ENCODE data around the gene C1QL2.

The C1QL2 gene

GRCh38 chr2:119156891-119157773, 1.4 kb downstream of the C1QL2 start:
- Histone ChIP-seq H3K4me3 (ENCODE audit: low read depth, low read length) (peak overlapping the region; percentile 82), H3K27me3 (ENCODE audit: control insufficient read depth, insufficient read depth, low read length) (peaks cover 52% of the 10 kb centered on the region), H3K36me3 (ENCODE audit: control insufficient read depth, insufficient read depth, low read length) (no peaks in the 10 kb centered on the region), H3K4me1 (ENCODE audit: control insufficient read depth, insufficient read depth, low read length) (peaks cover 10% of the 10 kb centered on the region), H3K9ac (ENCODE audit: low read depth, low read length) (no peak overlapping the region), H3K9me3 (ENCODE audit: control insufficient read depth, insufficient read depth, low read length) (no peaks in the 10 kb centered on the region)

- H3K36me3 ChIP-seq (ENCODE audit: control insufficient read depth, insufficient read depth, low read length), result no peaks in the 10 kb centered on the region
- H3K4me1 ChIP-seq (ENCODE audit: control insufficient read depth, insufficient read depth, low read length), result peaks cover 10% of the 10 kb centered on the region
- peaks cover 51% of the 10 kb centered on the region for H3K27me3 ChIP-seq (ENCODE audit: control insufficient read depth, insufficient read depth, low read length)
- no peaks in the 10 kb centered on the region for H3K9me3 ChIP-seq (ENCODE audit: control insufficient read depth, insufficient read depth, low read length)
- H3K4me3 ChIP-seq (ENCODE audit: low read depth, low read length), result peak overlapping the region; percentile 82
- peak overlapping the region; percentile 42 for H3K9ac ChIP-seq (ENCODE audit: low read depth, low read length)
Observed at GRCh38 chr2:119156105-119156890, 2.3 kb downstream of the C1QL2 start.

- Histone ChIP-seq H3K9ac (ENCODE audit: low read depth, low read length) (no peak overlapping the region), H3K36me3 (ENCODE audit: control insufficient read depth, insufficient read depth, low read length) (no peaks in the 10 kb centered on the region), H3K27me3 (ENCODE audit: control insufficient read depth, insufficient read depth, low read length) (peaks cover 44% of the 10 kb centered on the region), H3K9me3 (ENCODE audit: control insufficient read depth, insufficient read depth, low read length) (no peaks in the 10 kb centered on the region), H3K4me3 (ENCODE audit: low read depth, low read length) (peak overlapping the region; percentile 82), H3K4me1 (ENCODE audit: control insufficient read depth, insufficient read depth, low read length) (peaks cover 9% of the 10 kb centered on the region)
Observed at GRCh38 chr2:119155633-119156032, 2.9 kb downstream of the C1QL2 start.

GRCh38 chr2:119154076-119154475, 4.5 kb downstream of the C1QL2 start:
- Histone ChIP-seq H3K27me3 (ENCODE audit: control insufficient read depth, insufficient read depth, low read length) (peaks cover 28% of the 10 kb centered on the region), H3K4me3 (ENCODE audit: low read depth, low read length) (no peak overlapping the region)

GRCh38 chr2:119149611-119150010, 8.9 kb downstream of the C1QL2 start:
- Histone ChIP-seq H3K4me3 (ENCODE audit: low read depth, low read length) (no peak overlapping the region), H3K4me1 (ENCODE audit: control insufficient read depth, insufficient read depth, low read length) (peaks cover 12% of the 10 kb centered on the region), H3K27me3 (ENCODE audit: control insufficient read depth, insufficient read depth, low read length) (peaks cover 2% of the 10 kb centered on the region), H3K9me3 (ENCODE audit: control insufficient read depth, insufficient read depth, low read length) (no peaks in the 10 kb centered on the region), H3K9ac (ENCODE audit: low read depth, low read length) (no peak overlapping the region), H3K36me3 (ENCODE audit: control insufficient read depth, insufficient read depth, low read length) (no peaks in the 10 kb centered on the region)

More at GRCh38 chr2:119154076-119154475, 4.5 kb downstream of the C1QL2 start:
- Histone ChIP-seq H3K36me3 (ENCODE audit: control insufficient read depth, insufficient read depth, low read length) (no peaks in the 10 kb centered on the region), H3K9ac (ENCODE audit: low read depth, low read length) (no peak overlapping the region), H3K4me1 (ENCODE audit: control insufficient read depth, insufficient read depth, low read length) (peaks cover 9% of the 10 kb centered on the region), H3K9me3 (ENCODE audit: control insufficient read depth, insufficient read depth, low read length) (no peaks in the 10 kb centered on the region)

GRCh38 chr2:119147776-119148715, 10.5 kb downstream of the C1QL2 start:
- Histone ChIP-seq H3K27me3 (ENCODE audit: control insufficient read depth, insufficient read depth, low read length) (no peaks in the 10 kb centered on the region), H3K9ac (ENCODE audit: low read depth, low read length) (no peak overlapping the region), H3K9me3 (ENCODE audit: control insufficient read depth, insufficient read depth, low read length) (no peaks in the 10 kb centered on the region), H3K4me1 (ENCODE audit: control insufficient read depth, insufficient read depth, low read length) (peaks cover 8% of the 10 kb centered on the region), H3K36me3 (ENCODE audit: control insufficient read depth, insufficient read depth, low read length) (no peaks in the 10 kb centered on the region), H3K4me3 (ENCODE audit: low read depth, low read length) (no peak overlapping the region)

- Histone ChIP-seq H3K9me3 (ENCODE audit: control insufficient read depth, insufficient read depth, low read length) (no peaks in the 10 kb centered on the region), H3K27me3 (ENCODE audit: control insufficient read depth, insufficient read depth, low read length) (no peaks in the 10 kb centered on the region), H3K36me3 (ENCODE audit: control insufficient read depth, insufficient read depth, low read length) (no peaks in the 10 kb centered on the region), H3K9ac (ENCODE audit: low read depth, low read length) (no peak overlapping the region), H3K4me3 (ENCODE audit: low read depth, low read length) (no peak overlapping the region), H3K4me1 (ENCODE audit: control insufficient read depth, insufficient read depth, low read length) (peaks cover 13% of the 10 kb centered on the region)
Observed at GRCh38 chr2:119144806-119145205, 13.7 kb downstream of the C1QL2 start.

GRCh38 chr2:119142824-119143223, 15.7 kb downstream of the C1QL2 start:
- Histone ChIP-seq H3K4me3 (ENCODE audit: low read depth, low read length) (no peak overlapping the region), H3K9me3 (ENCODE audit: control insufficient read depth, insufficient read depth, low read length) (no peaks in the 10 kb centered on the region), H3K9ac (ENCODE audit: low read depth, low read length) (no peak overlapping the region), H3K27me3 (ENCODE audit: control insufficient read depth, insufficient read depth, low read length) (no peaks in the 10 kb centered on the region), H3K36me3 (ENCODE audit: control insufficient read depth, insufficient read depth, low read length) (no peaks in the 10 kb centered on the region), H3K4me1 (ENCODE audit: control insufficient read depth, insufficient read depth, low read length) (peaks cover 9% of the 10 kb centered on the region)

- no peaks in the 10 kb centered on the region for H3K36me3 ChIP-seq (ENCODE audit: control insufficient read depth, insufficient read depth, low read length)
Observed at GRCh38 chr2:119137502-119137901, 21.0 kb downstream of the C1QL2 start.

GRCh38 chr2:119136872-119137271, 21.7 kb downstream of the C1QL2 start:
- no peaks in the 10 kb centered on the region for H3K27me3 ChIP-seq (ENCODE audit: control insufficient read depth, insufficient read depth, low read length)

More at GRCh38 chr2:119137502-119137901, 21.0 kb downstream of the C1QL2 start:
- no peaks in the 10 kb centered on the region for H3K9me3 ChIP-seq (ENCODE audit: control insufficient read depth, insufficient read depth, low read length)
- H3K9ac ChIP-seq (ENCODE audit: low read depth, low read length), result no peak overlapping the region
- H3K4me3 ChIP-seq (ENCODE audit: low read depth, low read length), result no peak overlapping the region
- H3K4me1 ChIP-seq (ENCODE audit: control insufficient read depth, insufficient read depth, low read length), result peaks cover 3% of the 10 kb centered on the region
- no peaks in the 10 kb centered on the region for H3K27me3 ChIP-seq (ENCODE audit: control insufficient read depth, insufficient read depth, low read length)

GRCh38 chr2:119136093-119136492, 22.5 kb downstream of the C1QL2 start:
- Histone ChIP-seq H3K36me3 (ENCODE audit: control insufficient read depth, insufficient read depth, low read length) (no peaks in the 10 kb centered on the region), H3K9me3 (ENCODE audit: control insufficient read depth, insufficient read depth, low read length) (no peaks in the 10 kb centered on the region), H3K4me1 (ENCODE audit: control insufficient read depth, insufficient read depth, low read length) (no peaks in the 10 kb centered on the region), H3K4me3 (ENCODE audit: low read depth, low read length) (no peak overlapping the region), H3K27me3 (ENCODE audit: control insufficient read depth, insufficient read depth, low read length) (no peaks in the 10 kb centered on the region), H3K9ac (ENCODE audit: low read depth, low read length) (no peak overlapping the region)

More at GRCh38 chr2:119136872-119137271, 21.7 kb downstream of the C1QL2 start:
- Histone ChIP-seq H3K9ac (ENCODE audit: low read depth, low read length) (no peak overlapping the region), H3K4me1 (ENCODE audit: control insufficient read depth, insufficient read depth, low read length) (no peaks in the 10 kb centered on the region), H3K36me3 (ENCODE audit: control insufficient read depth, insufficient read depth, low read length) (no peaks in the 10 kb centered on the region), H3K4me3 (ENCODE audit: low read depth, low read length) (no peak overlapping the region), H3K9me3 (ENCODE audit: control insufficient read depth, insufficient read depth, low read length) (no peaks in the 10 kb centered on the region)
